ENCODE data around the gene DLEC1.

- TF ChIP-seq CTCF (conservative IDR thresholded peaks at IDR 0.05 in 1 of 2, IDR thresholded peaks at IDR 0.05 in 1 of 2; ENCODE audit: extremely low read depth in 1 of 2, insufficient read depth in 1 of 2, low read depth in 1 of 2, low read length in 2 of 2): no peak
- no peak for TF ChIP-seq EZH2 (IDR thresholded peaks at IDR 0.05; ENCODE audit: borderline replicate concordance, low read length)
Observed at GRCh38 chr3:38129058-38129457, 90.0 kb downstream of the DLEC1 start.

Data from mammary epithelial cell (primary cell).